ENCODE measurements around the gene MFAP3L.

Gene MFAP3L

DNA sequence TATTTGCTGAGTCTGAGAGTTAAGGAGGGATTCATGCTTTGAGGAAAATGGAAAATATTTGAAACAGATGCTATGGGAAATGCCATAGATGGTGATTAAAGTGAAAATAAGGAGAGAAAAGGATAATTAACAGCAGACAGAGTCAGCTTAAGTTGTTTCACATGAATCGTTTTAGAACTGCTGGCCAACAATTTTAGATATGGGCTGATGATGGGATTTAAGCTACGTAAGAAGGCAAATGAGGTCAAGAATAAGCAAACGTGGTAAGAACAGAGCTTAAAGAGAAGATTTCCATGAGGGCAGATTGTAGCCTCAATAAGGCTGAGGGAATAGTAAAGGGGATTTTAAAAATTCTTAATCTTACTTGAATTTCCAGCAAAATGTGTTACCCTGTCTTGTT is 77.9 kb downstream of the MFAP3L start:
- no peak for ATAC-seq
- no peak for TF ChIP-seq BACH2 (CRISPR knock-in tag; IDR thresholded peaks at IDR 0.05; ENCODE audit: borderline replicate concordance)
- TF ChIP-seq ZFP30 (CRISPR knock-in tag; IDR thresholded peaks at IDR 0.05), result no peak
- TF ChIP-seq SNAI2 (CRISPR knock-in tag; IDR thresholded peaks at IDR 0.05), result no peak
- TF ChIP-seq ESRRG (CRISPR knock-in tag; IDR thresholded peaks at IDR 0.05), result no peak
- TF ChIP-seq OSR1 (CRISPR knock-in tag; IDR thresholded peaks at IDR 0.05), result no peak
- TF ChIP-seq CSDC2 (CRISPR knock-in tag; IDR thresholded peaks at IDR 0.05), result no peak
- TF ChIP-seq, protein P1, sequence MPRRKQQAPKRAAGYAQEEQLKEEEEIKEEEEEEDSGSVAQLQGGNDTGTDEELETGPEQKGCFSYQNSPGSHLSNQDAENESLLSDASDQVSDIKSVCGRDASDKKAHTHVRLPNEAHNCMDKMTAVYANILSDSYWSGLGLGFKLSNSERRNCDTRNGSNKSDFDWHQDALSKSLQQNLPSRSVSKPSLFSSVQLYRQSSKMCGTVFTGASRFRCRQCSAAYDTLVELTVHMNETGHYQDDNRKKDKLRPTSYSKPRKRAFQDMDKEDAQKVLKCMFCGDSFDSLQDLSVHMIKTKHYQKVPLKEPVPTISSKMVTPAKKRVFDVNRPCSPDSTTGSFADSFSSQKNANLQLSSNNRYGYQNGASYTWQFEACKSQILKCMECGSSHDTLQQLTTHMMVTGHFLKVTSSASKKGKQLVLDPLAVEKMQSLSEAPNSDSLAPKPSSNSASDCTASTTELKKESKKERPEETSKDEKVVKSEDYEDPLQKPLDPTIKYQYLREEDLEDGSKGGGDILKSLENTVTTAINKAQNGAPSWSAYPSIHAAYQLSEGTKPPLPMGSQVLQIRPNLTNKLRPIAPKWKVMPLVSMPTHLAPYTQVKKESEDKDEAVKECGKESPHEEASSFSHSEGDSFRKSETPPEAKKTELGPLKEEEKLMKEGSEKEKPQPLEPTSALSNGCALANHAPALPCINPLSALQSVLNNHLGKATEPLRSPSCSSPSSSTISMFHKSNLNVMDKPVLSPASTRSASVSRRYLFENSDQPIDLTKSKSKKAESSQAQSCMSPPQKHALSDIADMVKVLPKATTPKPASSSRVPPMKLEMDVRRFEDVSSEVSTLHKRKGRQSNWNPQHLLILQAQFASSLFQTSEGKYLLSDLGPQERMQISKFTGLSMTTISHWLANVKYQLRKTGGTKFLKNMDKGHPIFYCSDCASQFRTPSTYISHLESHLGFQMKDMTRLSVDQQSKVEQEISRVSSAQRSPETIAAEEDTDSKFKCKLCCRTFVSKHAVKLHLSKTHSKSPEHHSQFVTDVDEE (CRISPR knock-in tag; IDR thresholded peaks at IDR 0.05), result no peak
- TF ChIP-seq TOX (CRISPR knock-in tag; IDR thresholded peaks at IDR 0.05; ENCODE audit: borderline replicate concordance), result no peak
- TF ChIP-seq ZNF565 (CRISPR knock-in tag; conservative IDR thresholded peaks at IDR 0.05; ENCODE audit: low read depth), result no peak
- no peak for TF ChIP-seq RARB (CRISPR knock-in tag; IDR thresholded peaks at IDR 0.05)
- TF ChIP-seq ISL1 (CRISPR knock-in tag; IDR thresholded peaks at IDR 0.05), result no peak
- TF ChIP-seq TCF4 (CRISPR knock-in tag; IDR thresholded peaks at IDR 0.05; ENCODE audit: borderline replicate concordance), result no peak
- TF ChIP-seq, protein P2, sequence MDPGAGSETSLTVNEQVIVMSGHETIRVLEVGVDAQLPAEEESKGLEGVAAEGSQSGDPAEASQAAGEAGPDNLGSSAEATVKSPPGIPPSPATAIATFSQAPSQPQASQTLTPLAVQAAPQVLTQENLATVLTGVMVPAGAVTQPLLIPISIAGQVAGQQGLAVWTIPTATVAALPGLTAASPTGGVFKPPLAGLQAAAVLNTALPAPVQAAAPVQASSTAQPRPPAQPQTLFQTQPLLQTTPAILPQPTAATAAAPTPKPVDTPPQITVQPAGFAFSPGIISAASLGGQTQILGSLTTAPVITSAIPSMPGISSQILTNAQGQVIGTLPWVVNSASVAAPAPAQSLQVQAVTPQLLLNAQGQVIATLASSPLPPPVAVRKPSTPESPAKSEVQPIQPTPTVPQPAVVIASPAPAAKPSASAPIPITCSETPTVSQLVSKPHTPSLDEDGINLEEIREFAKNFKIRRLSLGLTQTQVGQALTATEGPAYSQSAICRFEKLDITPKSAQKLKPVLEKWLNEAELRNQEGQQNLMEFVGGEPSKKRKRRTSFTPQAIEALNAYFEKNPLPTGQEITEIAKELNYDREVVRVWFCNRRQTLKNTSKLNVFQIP (CRISPR knock-in tag; IDR thresholded peaks at IDR 0.05; ENCODE audit: borderline replicate concordance, low read depth), result no peak
- TF ChIP-seq, protein P3, sequence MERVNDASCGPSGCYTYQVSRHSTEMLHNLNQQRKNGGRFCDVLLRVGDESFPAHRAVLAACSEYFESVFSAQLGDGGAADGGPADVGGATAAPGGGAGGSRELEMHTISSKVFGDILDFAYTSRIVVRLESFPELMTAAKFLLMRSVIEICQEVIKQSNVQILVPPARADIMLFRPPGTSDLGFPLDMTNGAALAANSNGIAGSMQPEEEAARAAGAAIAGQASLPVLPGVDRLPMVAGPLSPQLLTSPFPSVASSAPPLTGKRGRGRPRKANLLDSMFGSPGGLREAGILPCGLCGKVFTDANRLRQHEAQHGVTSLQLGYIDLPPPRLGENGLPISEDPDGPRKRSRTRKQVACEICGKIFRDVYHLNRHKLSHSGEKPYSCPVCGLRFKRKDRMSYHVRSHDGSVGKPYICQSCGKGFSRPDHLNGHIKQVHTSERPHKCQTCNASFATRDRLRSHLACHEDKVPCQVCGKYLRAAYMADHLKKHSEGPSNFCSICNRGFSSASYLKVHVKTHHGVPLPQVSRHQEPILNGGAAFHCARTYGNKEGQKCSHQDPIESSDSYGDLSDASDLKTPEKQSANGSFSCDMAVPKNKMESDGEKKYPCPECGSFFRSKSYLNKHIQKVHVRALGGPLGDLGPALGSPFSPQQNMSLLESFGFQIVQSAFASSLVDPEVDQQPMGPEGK (CRISPR knock-in tag; IDR thresholded peaks at IDR 0.05; ENCODE audit: borderline replicate concordance), result no peak
- TF ChIP-seq ZNF70 (CRISPR knock-in tag; IDR thresholded peaks at IDR 0.05), result no peak
- no peak for TF ChIP-seq PPARA (CRISPR knock-in tag; IDR thresholded peaks at IDR 0.05; ENCODE audit: borderline replicate concordance)
- TF ChIP-seq ZC3H10 (CRISPR knock-in tag; IDR thresholded peaks at IDR 0.05), result no peak
- TF ChIP-seq GLIS3 (CRISPR knock-in tag; IDR thresholded peaks at IDR 0.05), result no peak
- TF ChIP-seq ARNTL (CRISPR knock-in tag; IDR thresholded peaks at IDR 0.05; ENCODE audit: borderline replicate concordance, low read depth), result no peak
- no peak for TF ChIP-seq ZNF8 (CRISPR knock-in tag; IDR thresholded peaks at IDR 0.05)

DNA sequence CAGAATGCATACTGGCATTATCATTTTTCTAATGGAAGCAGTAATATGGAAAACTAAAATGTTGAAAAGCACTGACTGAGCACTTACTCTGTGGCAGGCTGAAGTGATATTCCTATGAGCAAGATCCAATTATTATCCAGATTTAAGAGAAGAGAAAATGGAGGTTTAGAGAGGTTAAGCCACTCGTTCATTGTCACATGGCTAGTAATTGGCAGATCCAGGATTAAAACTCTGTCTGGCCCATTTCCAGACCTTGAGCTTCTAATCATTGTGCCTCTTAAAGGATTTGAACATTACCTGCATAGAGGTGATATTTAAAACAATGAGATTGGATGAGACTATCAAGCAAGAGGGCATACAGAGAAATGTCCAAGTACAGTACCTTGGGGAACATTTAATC is 80.6 kb downstream of the MFAP3L start:
- ATAC-seq, result no peak
- TF ChIP-seq ISL1 (CRISPR knock-in tag; IDR thresholded peaks at IDR 0.05) (no peak), GLIS3 (CRISPR knock-in tag; IDR thresholded peaks at IDR 0.05) (no peak), BACH2 (CRISPR knock-in tag; IDR thresholded peaks at IDR 0.05; ENCODE audit: borderline replicate concordance) (no peak), OSR1 (CRISPR knock-in tag; IDR thresholded peaks at IDR 0.05) (no peak), TOX (CRISPR knock-in tag; IDR thresholded peaks at IDR 0.05; ENCODE audit: borderline replicate concordance) (no peak), RARB (CRISPR knock-in tag; IDR thresholded peaks at IDR 0.05) (no peak), ARNTL (CRISPR knock-in tag; IDR thresholded peaks at IDR 0.05; ENCODE audit: borderline replicate concordance, low read depth) (no peak), ZFP30 (CRISPR knock-in tag; IDR thresholded peaks at IDR 0.05) (no peak), SNAI2 (CRISPR knock-in tag; IDR thresholded peaks at IDR 0.05) (no peak), PPARA (CRISPR knock-in tag; IDR thresholded peaks at IDR 0.05; ENCODE audit: borderline replicate concordance) (no peak), ZFP3 (CRISPR knock-in tag; IDR thresholded peaks at IDR 0.05) (no peak), TCF4 (CRISPR knock-in tag; IDR thresholded peaks at IDR 0.05; ENCODE audit: borderline replicate concordance) (no peak), ZNF565 (CRISPR knock-in tag; conservative IDR thresholded peaks at IDR 0.05; ENCODE audit: low read depth) (no peak)
- TF ChIP-seq, protein P1 (CRISPR knock-in tag; IDR thresholded peaks at IDR 0.05), result no peak
- TF ChIP-seq, protein P4, sequence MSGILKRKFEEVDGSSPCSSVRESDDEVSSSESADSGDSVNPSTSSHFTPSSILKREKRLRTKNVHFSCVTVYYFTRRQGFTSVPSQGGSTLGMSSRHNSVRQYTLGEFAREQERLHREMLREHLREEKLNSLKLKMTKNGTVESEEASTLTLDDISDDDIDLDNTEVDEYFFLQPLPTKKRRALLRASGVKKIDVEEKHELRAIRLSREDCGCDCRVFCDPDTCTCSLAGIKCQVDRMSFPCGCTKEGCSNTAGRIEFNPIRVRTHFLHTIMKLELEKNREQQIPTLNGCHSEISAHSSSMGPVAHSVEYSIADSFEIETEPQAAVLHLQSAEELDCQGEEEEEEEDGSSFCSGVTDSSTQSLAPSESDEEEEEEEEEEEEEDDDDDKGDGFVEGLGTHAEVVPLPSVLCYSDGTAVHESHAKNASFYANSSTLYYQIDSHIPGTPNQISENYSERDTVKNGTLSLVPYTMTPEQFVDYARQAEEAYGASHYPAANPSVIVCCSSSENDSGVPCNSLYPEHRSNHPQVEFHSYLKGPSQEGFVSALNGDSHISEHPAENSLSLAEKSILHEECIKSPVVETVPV (CRISPR knock-in tag; IDR thresholded peaks at IDR 0.05), result no peak
- TF ChIP-seq, protein P3 (CRISPR knock-in tag; IDR thresholded peaks at IDR 0.05; ENCODE audit: borderline replicate concordance), result no peak
- TF ChIP-seq, protein P5, sequence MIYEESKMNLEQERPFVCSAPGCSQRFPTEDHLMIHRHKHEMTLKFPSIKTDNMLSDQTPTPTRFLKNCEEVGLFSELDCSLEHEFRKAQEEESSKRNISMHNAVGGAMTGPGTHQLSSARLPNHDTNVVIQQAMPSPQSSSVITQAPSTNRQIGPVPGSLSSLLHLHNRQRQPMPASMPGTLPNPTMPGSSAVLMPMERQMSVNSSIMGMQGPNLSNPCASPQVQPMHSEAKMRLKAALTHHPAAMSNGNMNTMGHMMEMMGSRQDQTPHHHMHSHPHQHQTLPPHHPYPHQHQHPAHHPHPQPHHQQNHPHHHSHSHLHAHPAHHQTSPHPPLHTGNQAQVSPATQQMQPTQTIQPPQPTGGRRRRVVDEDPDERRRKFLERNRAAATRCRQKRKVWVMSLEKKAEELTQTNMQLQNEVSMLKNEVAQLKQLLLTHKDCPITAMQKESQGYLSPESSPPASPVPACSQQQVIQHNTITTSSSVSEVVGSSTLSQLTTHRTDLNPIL (CRISPR knock-in tag; IDR thresholded peaks at IDR 0.05; ENCODE audit: low read depth), result no peak
- TF ChIP-seq, protein P2 (CRISPR knock-in tag; IDR thresholded peaks at IDR 0.05; ENCODE audit: borderline replicate concordance, low read depth), result no peak
